DND-41 (cell line): ENCODE data around the gene ERC2.

Experiments used
- ATAC-seq: fragments of 200-7000 bp; cut with Tn5 transposase; 3 replicates; pipeline ENCODE4 v1.9.1; 2021; ENCODE audit warnings: low read depth; ENCODE audit not compliant: insufficient read depth
- DNase-seq: peaks from one replicate; pipeline ENCODE4 v3.0.0-alpha.2; 2020
- H2AFZ ChIP-seq: 2 replicates; pipeline ENCODE4 v1.6.0; 2012; ENCODE audit warnings: low read depth, low read length
- H3K27ac ChIP-seq: 2 replicates; pipeline ENCODE4 v1.5.1; 2012; ENCODE audit warnings: low read length, inconsistent platforms
- H3K27me3 ChIP-seq: fragments of 200-600 bp; sonication (generic); 2 replicates; pipeline ENCODE4 v1.6.0; 2012; ENCODE audit warnings: low read length, mild to moderate bottlenecking, inconsistent platforms; ENCODE audit not compliant: insufficient read depth, poor library complexity
- H3K36me3 ChIP-seq: 2 replicates; pipeline ENCODE4 v1.5.1; 2012; ENCODE audit warnings: low read length, inconsistent platforms; ENCODE audit not compliant: insufficient read depth
- H3K4me1 ChIP-seq: 2 replicates; pipeline ENCODE4 v1.5.1; 2012; ENCODE audit warnings: mild to moderate bottlenecking, low read length; ENCODE audit not compliant: insufficient read depth
- H3K4me2 ChIP-seq: 2 replicates; pipeline ENCODE4 v1.6.0; 2012; ENCODE audit warnings: mild to moderate bottlenecking, moderate library complexity, low read length, inconsistent platforms; ENCODE audit not compliant: insufficient read depth
- H3K4me3 ChIP-seq, 2 experiments: fragments of 200-600 bp in 1 of 2; shearing (Covaris generic) in 1 of 2; 2 replicates each; pipeline ENCODE4 v1.5.1; 2012 to 2016; ENCODE audit warnings: inconsistent platforms in 2 of 2, low read length in 2 of 2, mild to moderate bottlenecking in 2 of 2, low read depth in 1 of 2, moderate library complexity in 1 of 2
- H3K79me2 ChIP-seq: 2 replicates; pipeline ENCODE4 v1.6.0; 2012; ENCODE audit warnings: low read length, inconsistent platforms; ENCODE audit not compliant: insufficient read depth
- H3K9ac ChIP-seq: 2 replicates; pipeline ENCODE4 v1.6.0; 2012; ENCODE audit warnings: low read depth, mild to moderate bottlenecking, inconsistent platforms, low read length, moderate library complexity
- H3K9me3 ChIP-seq: 2 replicates; pipeline ENCODE4 v1.5.1; 2012; ENCODE audit warnings: low read length, moderate library complexity, mild to moderate bottlenecking, inconsistent platforms; ENCODE audit not compliant: insufficient read depth, severe bottlenecking
- H4K20me1 ChIP-seq: 2 replicates; pipeline ENCODE4 v1.6.0; 2012; ENCODE audit warnings: low read length; ENCODE audit not compliant: insufficient read depth
- EZH2 ChIP-seq: IDR thresholded peaks from 3 replicates; pipeline ENCODE4 v1.6.1; 2012; ENCODE audit warnings: borderline replicate concordance, low read depth, mild to moderate bottlenecking, moderate library complexity, low read length, inconsistent platforms; ENCODE audit not compliant: severe bottlenecking
- TF ChIP-seq, protein P1 (sequence below): IDR thresholded peaks from 2 replicates; pipeline ENCODE4 v1.5.1; 2012; ENCODE audit warnings: borderline replicate concordance, low read length, moderate library complexity, mild to moderate bottlenecking; ENCODE audit not compliant: poor library complexity, severe bottlenecking; ENCODE audit errors: extremely low read depth

Gene ERC2

DNA sequence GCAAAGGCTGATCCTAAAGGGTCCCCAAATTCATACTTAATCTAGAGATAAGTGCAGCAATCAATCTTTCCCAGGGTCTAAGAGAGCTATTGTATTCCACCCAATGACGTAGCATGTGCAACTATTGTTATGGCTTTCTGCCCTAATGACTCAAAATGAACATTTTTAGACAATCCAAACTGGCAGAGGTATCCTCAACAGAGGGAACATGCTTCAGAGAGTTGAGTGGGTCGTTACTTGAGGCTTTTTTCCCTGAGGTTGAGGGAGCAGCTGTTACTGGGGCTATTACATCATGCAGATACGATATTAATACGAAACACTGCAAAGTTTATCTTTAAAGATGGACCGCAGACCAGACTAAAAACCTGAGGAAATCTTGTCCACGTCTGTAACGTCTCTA, 702.9 kb downstream of the ERC2 start:
- H3K9me3 ChIP-seq, result no peaks in the 10 kb centered on the region
- ATAC-seq, result no peak

DNA sequence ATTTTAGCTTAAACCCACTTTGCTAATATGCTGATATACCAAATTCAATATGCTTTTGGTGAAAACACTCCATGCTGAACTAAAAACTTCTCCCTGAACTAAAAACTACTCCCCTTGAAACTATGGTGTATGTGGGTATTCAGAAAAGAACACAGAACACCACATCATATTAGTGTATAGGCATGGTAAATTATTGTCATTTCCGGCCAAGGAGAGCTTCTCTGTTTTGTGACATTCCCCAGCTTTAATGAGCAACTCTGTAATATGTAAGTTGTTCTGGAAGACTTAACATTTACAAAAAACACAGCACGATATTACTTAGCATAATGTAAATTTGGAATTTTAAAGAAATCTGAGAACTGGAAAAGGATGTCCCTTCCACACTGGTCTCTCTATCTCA, 711.3 kb downstream of the ERC2 start:
- Histone ChIP-seq H3K27me3 (peaks cover 4% of the 10 kb centered on the region), H3K36me3 (no peaks in the 10 kb centered on the region), H3K9ac (no peak overlapping the region), H3K4me1 (no peaks in the 10 kb centered on the region), H3K9me3 (no peaks in the 10 kb centered on the region), H2AFZ (no peak overlapping the region), H3K4me2 (no peak overlapping the region), H3K27ac (no peak overlapping the region), H3K79me2 (no peaks in the 10 kb centered on the region), H3K4me3 (no peak overlapping the region), H4K20me1 (no peaks in the 10 kb centered on the region)
- ATAC-seq (no peak), DNase-seq (no peak)
- TF ChIP-seq, protein P1, sequence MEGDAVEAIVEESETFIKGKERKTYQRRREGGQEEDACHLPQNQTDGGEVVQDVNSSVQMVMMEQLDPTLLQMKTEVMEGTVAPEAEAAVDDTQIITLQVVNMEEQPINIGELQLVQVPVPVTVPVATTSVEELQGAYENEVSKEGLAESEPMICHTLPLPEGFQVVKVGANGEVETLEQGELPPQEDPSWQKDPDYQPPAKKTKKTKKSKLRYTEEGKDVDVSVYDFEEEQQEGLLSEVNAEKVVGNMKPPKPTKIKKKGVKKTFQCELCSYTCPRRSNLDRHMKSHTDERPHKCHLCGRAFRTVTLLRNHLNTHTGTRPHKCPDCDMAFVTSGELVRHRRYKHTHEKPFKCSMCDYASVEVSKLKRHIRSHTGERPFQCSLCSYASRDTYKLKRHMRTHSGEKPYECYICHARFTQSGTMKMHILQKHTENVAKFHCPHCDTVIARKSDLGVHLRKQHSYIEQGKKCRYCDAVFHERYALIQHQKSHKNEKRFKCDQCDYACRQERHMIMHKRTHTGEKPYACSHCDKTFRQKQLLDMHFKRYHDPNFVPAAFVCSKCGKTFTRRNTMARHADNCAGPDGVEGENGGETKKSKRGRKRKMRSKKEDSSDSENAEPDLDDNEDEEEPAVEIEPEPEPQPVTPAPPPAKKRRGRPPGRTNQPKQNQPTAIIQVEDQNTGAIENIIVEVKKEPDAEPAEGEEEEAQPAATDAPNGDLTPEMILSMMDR, result no peak
- TF ChIP-seq EZH2, result no peak

More for the DNA sequence above, 702.9 kb downstream of the ERC2 start:
- no peak overlapping the region for H3K4me3 ChIP-seq
- no peak overlapping the region for H3K27ac ChIP-seq
- no peak overlapping the region for H2AFZ ChIP-seq
- no peak overlapping the region for H3K4me2 ChIP-seq
- DNase-seq, result no peak
- no peaks in the 10 kb centered on the region for H3K4me1 ChIP-seq
- no peak overlapping the region for H3K9ac ChIP-seq
- no peaks in the 10 kb centered on the region for H3K27me3 ChIP-seq
- no peaks in the 10 kb centered on the region for H3K79me2 ChIP-seq
- no peaks in the 10 kb centered on the region for H4K20me1 ChIP-seq
- TF ChIP-seq, protein P1, result no peak
- no peak for TF ChIP-seq EZH2
- H3K36me3 ChIP-seq, result no peaks in the 10 kb centered on the region

DNA sequence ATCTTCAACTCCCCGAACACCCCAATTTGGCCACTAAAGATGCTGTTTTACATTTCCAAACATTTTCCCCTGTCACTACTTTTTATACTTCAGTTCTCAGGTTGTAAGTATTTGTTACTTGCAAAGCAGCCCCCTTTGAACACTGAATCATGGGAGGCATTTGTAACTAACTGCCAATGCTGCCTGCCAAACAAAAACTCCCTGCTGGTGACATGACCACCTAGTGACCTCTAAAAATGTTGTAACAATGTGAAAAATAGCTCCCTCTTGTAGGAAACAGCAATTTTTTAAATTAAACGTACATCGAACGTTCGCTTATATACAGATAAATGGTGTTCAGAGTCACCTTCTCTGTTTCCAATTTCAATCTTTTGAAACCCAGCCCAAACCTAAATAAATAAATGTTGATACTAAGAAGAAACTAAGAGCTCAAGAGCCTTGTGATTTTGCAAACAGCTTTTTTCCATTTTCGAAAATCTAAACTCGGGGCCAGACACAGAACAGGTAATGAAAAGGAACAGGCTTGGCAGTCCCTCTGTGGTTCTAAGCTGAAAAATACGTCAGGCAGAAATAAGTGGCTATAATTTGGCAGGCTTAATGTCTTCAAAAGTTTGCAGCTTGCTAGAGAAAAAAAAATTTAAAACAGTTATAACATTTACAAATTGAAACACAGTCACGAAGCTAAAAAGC, 712.6 kb downstream of the ERC2 start:
- ATAC-seq (no peak), DNase-seq (no peak)
- Histone ChIP-seq H3K4me1 (no peaks in the 10 kb centered on the region), H3K36me3 (no peaks in the 10 kb centered on the region), H3K9ac (no peak overlapping the region), H3K4me3 (no peak overlapping the region), H3K4me2 (no peak overlapping the region), H3K27me3 (peaks cover 4% of the 10 kb centered on the region), H3K79me2 (no peaks in the 10 kb centered on the region), H2AFZ (no peak overlapping the region), H3K9me3 (no peaks in the 10 kb centered on the region), H4K20me1 (no peaks in the 10 kb centered on the region), H3K27ac (no peak overlapping the region)
- TF ChIP-seq, protein P1, result no peak
- TF ChIP-seq EZH2, result no peak

DNA sequence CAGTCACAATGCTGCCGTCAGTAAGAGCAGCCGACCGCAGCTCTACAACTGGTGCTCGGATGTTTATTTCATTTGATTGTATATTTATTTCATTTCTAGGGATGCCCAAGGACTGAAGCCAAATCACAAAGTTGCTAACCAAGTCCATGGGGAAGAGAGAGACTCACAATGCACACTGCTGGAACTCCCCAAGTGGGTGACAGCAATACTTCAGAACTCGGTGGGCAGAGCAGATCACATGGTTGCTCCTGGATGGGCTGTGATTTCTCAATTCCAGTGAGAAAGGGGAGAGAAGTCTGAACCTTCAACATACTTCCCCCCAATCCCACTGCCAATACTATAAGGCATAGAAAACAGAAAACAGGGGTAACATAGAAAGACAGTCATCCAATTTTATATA, 715.4 kb downstream of the ERC2 start:
- H3K27me3 ChIP-seq, result peaks cover 4% of the 10 kb centered on the region
- ATAC-seq (no peak), DNase-seq (no peak)
- no peaks in the 10 kb centered on the region for H3K36me3 ChIP-seq
- no peak overlapping the region for H2AFZ ChIP-seq
- H3K9ac ChIP-seq, result no peak overlapping the region
- H3K4me1 ChIP-seq, result no peaks in the 10 kb centered on the region
- H3K4me2 ChIP-seq, result no peak overlapping the region
- H3K4me3 ChIP-seq, result no peak overlapping the region
- H3K79me2 ChIP-seq, result no peaks in the 10 kb centered on the region
- H4K20me1 ChIP-seq, result no peaks in the 10 kb centered on the region
- no peak for TF ChIP-seq EZH2
- TF ChIP-seq, protein P1, result no peak
- H3K27ac ChIP-seq, result no peak overlapping the region
- no peaks in the 10 kb centered on the region for H3K9me3 ChIP-seq
